Hepatocyte (in vitro differentiated cells): ENCODE data around the gene SPRR2D.

Source experiments
- CTCF ChIP-seq: fragments of 200-600 bp; sonication (generic); IDR thresholded peaks from 2 replicates; pipeline ENCODE4 v1.5.1; 2016; ENCODE audit warnings: antibody characterized with exemption, mild to moderate bottlenecking; ENCODE audit not compliant: poor library complexity
- EZH2 ChIP-seq: fragments of 200-600 bp; sonication (generic); IDR thresholded peaks from 2 replicates; pipeline ENCODE4 v1.6.1; 2016; ENCODE audit warnings: antibody characterized with exemption, mild to moderate bottlenecking, borderline replicate concordance
- EZH2phosphoT487 ChIP-seq: fragments of 200-600 bp; sonication (generic); IDR thresholded peaks from one replicate; pipeline ENCODE4 v1.6.1; 2018; ENCODE audit warnings: antibody characterized with exemption, mild to moderate bottlenecking, low read depth, moderate library complexity; ENCODE audit not compliant: unreplicated experiment, severe bottlenecking

GRCh38 chr1:153028766-153029165 is 12.2 kb downstream of the SPRR2D start:
- no peak for TF ChIP-seq EZH2
- TF ChIP-seq EZH2phosphoT487: no peak
- TF ChIP-seq CTCF: no peak
